Measurements from ENCODE around the gene C3orf22. TPM values are rescaled to one million over a fixed set of nuclear protein-coding genes. Genes with fewer than 3 reads are reported as not detected.

C3orf22 gene
- total RNA-seq, 4 donors from 2014 or later: not detected

GRCh38 chr3:126554560-126555525 lies 3.9 kb downstream of the C3orf22 start:
- H3K4me1 ChIP-seq: no peaks in the 10 kb centered on the region
- TF ChIP-seq EP300 (IDR thresholded peaks at IDR 0.05): no peak
- TF ChIP-seq, protein P1, sequence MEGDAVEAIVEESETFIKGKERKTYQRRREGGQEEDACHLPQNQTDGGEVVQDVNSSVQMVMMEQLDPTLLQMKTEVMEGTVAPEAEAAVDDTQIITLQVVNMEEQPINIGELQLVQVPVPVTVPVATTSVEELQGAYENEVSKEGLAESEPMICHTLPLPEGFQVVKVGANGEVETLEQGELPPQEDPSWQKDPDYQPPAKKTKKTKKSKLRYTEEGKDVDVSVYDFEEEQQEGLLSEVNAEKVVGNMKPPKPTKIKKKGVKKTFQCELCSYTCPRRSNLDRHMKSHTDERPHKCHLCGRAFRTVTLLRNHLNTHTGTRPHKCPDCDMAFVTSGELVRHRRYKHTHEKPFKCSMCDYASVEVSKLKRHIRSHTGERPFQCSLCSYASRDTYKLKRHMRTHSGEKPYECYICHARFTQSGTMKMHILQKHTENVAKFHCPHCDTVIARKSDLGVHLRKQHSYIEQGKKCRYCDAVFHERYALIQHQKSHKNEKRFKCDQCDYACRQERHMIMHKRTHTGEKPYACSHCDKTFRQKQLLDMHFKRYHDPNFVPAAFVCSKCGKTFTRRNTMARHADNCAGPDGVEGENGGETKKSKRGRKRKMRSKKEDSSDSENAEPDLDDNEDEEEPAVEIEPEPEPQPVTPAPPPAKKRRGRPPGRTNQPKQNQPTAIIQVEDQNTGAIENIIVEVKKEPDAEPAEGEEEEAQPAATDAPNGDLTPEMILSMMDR (IDR thresholded peaks at IDR 0.05): no peak
- TF ChIP-seq POLR2A (IDR thresholded peaks at IDR 0.05): no peak
- TF ChIP-seq POLR2AphosphoS5 (IDR thresholded peaks at IDR 0.05): no peak
- ATAC-seq: no peak
- 100% methylated on average over 1 of the region's 19 CpGs for WGBS, 2 donors (ENCODE audit: low coverage in 1 of 2)
- no peaks in the 10 kb centered on the region for H3K36me3 ChIP-seq
- no peaks in the 10 kb centered on the region for H3K9me3 ChIP-seq
- H3K4me3 ChIP-seq: no peak overlapping the region
- H3K27me3 ChIP-seq: peaks cover 23% of the 10 kb centered on the region
- no peak overlapping the region for H3K27ac ChIP-seq

DNA sequence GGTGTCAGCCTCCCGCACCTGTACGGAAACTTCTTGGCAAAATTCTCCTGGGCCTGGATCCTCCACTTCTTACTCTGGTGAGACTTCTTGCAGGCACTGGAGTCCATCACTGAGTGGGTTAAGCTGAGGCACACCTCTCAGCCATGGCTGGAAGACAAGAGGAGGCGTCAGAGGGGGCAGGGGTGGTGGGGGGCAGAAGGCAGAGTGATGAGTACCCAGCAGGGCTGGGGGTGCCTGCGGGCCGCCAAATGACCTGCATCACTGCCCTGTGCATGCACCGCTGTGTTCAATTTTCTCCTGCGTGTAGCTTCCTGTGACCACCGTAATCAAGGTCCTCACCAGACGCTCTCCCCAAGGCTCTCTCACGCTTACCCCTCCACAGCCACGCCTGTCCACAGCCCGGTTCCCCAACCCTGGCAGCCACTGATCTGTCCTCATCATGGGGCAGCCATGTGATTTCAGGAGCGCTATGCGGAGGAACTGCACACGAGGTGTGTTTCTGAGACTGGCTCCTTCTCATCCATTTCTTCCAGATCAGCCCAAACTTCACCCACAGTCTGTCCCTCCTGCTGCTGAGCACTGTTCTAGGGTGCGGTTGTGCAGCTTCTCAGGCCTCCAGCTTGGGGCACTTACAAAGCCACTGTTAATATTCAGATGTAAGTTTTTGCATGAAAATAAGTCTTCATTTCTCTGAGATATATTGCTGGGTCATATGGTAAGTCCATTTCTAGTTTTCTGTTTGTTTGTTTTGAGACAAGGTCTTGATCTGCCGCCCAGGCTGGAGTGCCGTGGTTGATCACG lies 5.2 kb downstream of the C3orf22 start:
- Histone ChIP-seq H3K4me1 (no peaks in the 10 kb centered on the region), H3K27ac (no peak overlapping the region), H3K9me3 (no peaks in the 10 kb centered on the region), H3K4me3 (no peak overlapping the region), H3K27me3 (peaks cover 27% of the 10 kb centered on the region), H3K36me3 (no peaks in the 10 kb centered on the region)
- WGBS, 2 donors (ENCODE audit: low coverage in 1 of 2): 77 to 80% methylated on average over 9 to 13 of the region's 19 CpGs
- no peak for ATAC-seq
- no peak for TF ChIP-seq POLR2A (IDR thresholded peaks at IDR 0.05)
- TF ChIP-seq POLR2AphosphoS5 (IDR thresholded peaks at IDR 0.05): no peak
- TF ChIP-seq, protein P1 (IDR thresholded peaks at IDR 0.05): no peak
- no peak for TF ChIP-seq EP300 (IDR thresholded peaks at IDR 0.05)

DNA sequence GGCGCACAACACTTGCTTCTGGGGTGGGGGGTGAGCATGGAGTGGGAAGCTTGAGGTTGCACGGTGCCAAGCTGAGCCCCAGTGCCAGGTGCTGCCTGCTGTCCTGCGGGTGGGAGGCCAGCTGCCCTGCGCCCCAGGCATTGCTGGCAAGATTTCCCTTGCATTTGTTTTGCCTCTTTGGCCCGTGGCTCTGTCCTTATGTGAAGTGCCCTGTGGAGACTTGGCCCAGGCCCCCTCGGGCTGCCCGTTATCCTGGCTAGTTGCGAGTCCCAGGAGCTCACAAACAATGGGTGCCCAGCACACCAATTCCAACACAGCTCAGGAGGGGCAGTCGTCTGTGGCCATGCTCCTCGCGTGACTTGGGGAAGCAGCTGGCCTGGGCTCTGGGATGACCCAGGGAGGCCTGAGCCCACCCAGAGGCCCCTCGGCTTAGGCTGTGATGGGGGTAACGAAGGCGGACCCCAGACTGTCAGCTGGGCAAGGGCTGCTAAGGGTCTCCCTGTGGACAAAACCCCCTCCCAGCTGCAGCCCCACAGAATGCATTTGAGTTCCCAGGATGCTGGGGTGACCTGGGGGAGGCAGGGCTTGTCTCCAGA lies 5.9 kb downstream of the C3orf22 start:
- H3K36me3 ChIP-seq: no peaks in the 10 kb centered on the region
- H3K27ac ChIP-seq: no peak overlapping the region
- 50% methylated on average over 1 of the region's 14 CpGs; no CpG with 5 or more reads in 1 of the 2 donors for WGBS, 2 donors (ENCODE audit: low coverage in 1 of 2)
- no peaks in the 10 kb centered on the region for H3K4me1 ChIP-seq
- H3K4me3 ChIP-seq: no peak overlapping the region
- H3K27me3 ChIP-seq: peaks cover 34% of the 10 kb centered on the region
- TF ChIP-seq POLR2AphosphoS5 (IDR thresholded peaks at IDR 0.05): no peak
- no peak for TF ChIP-seq POLR2A (IDR thresholded peaks at IDR 0.05)
- TF ChIP-seq EP300 (IDR thresholded peaks at IDR 0.05): no peak
- TF ChIP-seq, protein P1 (IDR thresholded peaks at IDR 0.05): no peak
- no peaks in the 10 kb centered on the region for H3K9me3 ChIP-seq
- ATAC-seq: no peak

DNA sequence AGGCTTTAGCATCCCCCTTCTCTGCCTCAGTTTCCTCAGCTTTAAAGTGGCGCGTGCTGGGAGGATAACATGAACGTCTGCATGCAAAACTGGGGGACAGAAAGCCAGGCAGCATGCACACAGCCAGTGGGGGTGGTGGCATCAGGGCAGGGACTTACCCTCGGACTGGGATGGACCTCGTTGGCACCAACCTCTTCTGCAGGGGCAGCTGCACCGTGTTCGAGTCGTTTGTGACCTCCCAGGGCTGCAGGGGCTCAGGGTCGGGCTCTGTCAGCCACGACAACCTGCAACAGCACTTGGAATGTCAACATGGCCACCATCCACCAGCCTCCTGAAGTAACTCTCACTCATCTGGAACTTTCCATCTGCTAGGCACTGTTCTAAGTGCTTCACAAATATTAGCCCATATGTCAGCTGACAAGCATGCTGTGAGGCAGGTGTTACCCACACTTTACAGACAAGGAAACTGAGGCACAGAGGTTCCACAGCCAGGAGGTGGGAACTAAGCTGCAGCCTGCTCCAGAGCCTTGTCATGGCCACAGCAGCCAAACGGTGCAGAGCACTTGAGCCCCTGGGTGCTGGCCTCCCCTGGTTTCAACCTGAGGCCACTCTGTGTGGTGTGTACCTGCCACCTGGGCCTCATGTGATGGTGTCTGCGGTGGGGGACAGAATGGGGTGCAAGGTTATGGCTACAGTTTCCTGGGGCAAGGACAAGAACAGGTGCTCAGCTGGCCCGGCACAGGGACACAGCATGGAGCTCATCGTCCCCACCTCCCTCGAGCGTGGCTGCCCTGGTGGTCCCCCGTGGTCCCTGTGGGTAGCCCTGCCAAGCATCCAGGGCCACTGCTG lies 6.7 kb downstream of the C3orf22 start:
- Histone ChIP-seq H3K27ac (no peak overlapping the region), H3K4me3 (no peak overlapping the region), H3K27me3 (peaks cover 40% of the 10 kb centered on the region), H3K4me1 (no peaks in the 10 kb centered on the region), H3K36me3 (no peaks in the 10 kb centered on the region), H3K9me3 (no peaks in the 10 kb centered on the region)
- WGBS, 2 donors (ENCODE audit: low coverage in 1 of 2): 80 to 100% methylated on average over 1 of the region's 17 CpGs
- ATAC-seq: no peak
- TF ChIP-seq POLR2A (IDR thresholded peaks at IDR 0.05) (no peak), POLR2AphosphoS5 (IDR thresholded peaks at IDR 0.05) (no peak), EP300 (IDR thresholded peaks at IDR 0.05) (no peak)
- TF ChIP-seq, protein P1 (IDR thresholded peaks at IDR 0.05): no peak

Measured in gastroesophageal sphincter (tissue), 4 donors.